Right atrium auricular region (tissue), 2 donors: Measurements from ENCODE around the gene TBC1D8B. TPM values are rescaled to one million over a fixed set of nuclear protein-coding genes. Genes with fewer than 3 reads are reported as not detected.
A peak's percentile ranks its signal among the peaks of the same experiment; 100 is the strongest.
"Not testable (repeated sequence)": the region's sequence is repeated elsewhere in the genome, so short reads cannot be mapped to it uniquely, and the experiment has no call there.

Experiments
- DNase-seq: peaks from one replicate; pipeline ENCODE4 v3.0.0-alpha.2; 2019; ENCODE audit warnings: low spot score
- H3K27ac ChIP-seq, 2 donors: fragments of 200-600 bp; sonication (generic); 1 replicate in 1 of 2; 2 replicates in 1 of 2; pipeline ENCODE4 v1.5.1; 2016 to 2019
- H3K27me3 ChIP-seq, 2 donors: fragments of 200-600 bp; sonication (generic); one replicate each; pipeline versions ENCODE4 v1.5.1 to v1.6.0; 2017 to 2019
- H3K36me3 ChIP-seq: fragments of 200-600 bp; sonication (generic); one replicate; pipeline ENCODE4 v1.5.1; 2016
- H3K4me1 ChIP-seq, 2 donors: fragments of 200-600 bp; sonication (generic); one replicate each; pipeline versions ENCODE4 v1.5.1 to v1.6.0; 2017 to 2019
- H3K4me3 ChIP-seq, 2 donors: fragments of 200-600 bp; sonication (generic); 1 replicate in 1 of 2; 2 replicates in 1 of 2; pipeline ENCODE4 v1.5.1; 2017 to 2019; ENCODE audit warnings: mild to moderate bottlenecking in 1 of 2, moderate library complexity in 1 of 2
- H3K9me3 ChIP-seq, 2 donors: fragments of 200-600 bp; sonication (generic); one replicate each; pipeline ENCODE4 v1.5.1; 2019
- CTCF ChIP-seq, 2 donors: fragments of 200-600 bp; sonication (generic); IDR thresholded peaks; one replicate each; pipeline ENCODE4 v1.5.1; 2019; ENCODE audit warnings: antibody characterized with exemption in 2 of 2
- total RNA-seq, 2 donors: library from RNA; depleted of rRNA; stranded (reverse); fragments of >200 nt; gene quantifications; one replicate each; pipeline ENCODE4 v1.1.0, GENCODE V29; 2016

Gene TBC1D8B
- total RNA-seq, 2 donors from 2014 or later: 3.6 to 4.6 TPM

- Histone ChIP-seq H3K4me3 (no peak overlapping the region), H3K27me3 (no peaks in the 10 kb centered on the region), H3K4me1 (no peaks in the 10 kb centered on the region), H3K9me3 (peaks cover 0 to 11% of the 10 kb centered on the region in 2 donors), H3K36me3 (no peaks in the 10 kb centered on the region), H3K27ac (no peak overlapping the region)
- no peak for TF ChIP-seq CTCF (IDR thresholded peaks at IDR 0.05)
- DNase-seq: no peak
Observed at GRCh38 chrX:106863697-106864096, 61.2 kb downstream of the TBC1D8B start.

- H3K9me3 ChIP-seq, H3K36me3 ChIP-seq, H3K27me3 ChIP-seq, DNase-seq, H3K27ac ChIP-seq, H3K4me1 ChIP-seq, H3K4me3 ChIP-seq: not testable (repeated sequence)
Observed at GRCh38 chrX:106872796-106873195, 70.3 kb downstream of the TBC1D8B start.

- TF ChIP-seq CTCF (IDR thresholded peaks at IDR 0.05): peak; percentile 36 to 66
- H3K9me3 ChIP-seq: no peaks in the 10 kb centered on the region
- no peak overlapping the region for H3K27ac ChIP-seq
- no peak for DNase-seq
- H3K27me3 ChIP-seq: no peaks in the 10 kb centered on the region
- H3K4me1 ChIP-seq: no peaks in the 10 kb centered on the region
- H3K36me3 ChIP-seq: no peaks in the 10 kb centered on the region
- H3K4me3 ChIP-seq: no peak overlapping the region
Observed at GRCh38 chrX:106874075-106874474, 71.6 kb downstream of the TBC1D8B start.

GRCh38 chrX:106875151-106875550, 72.7 kb downstream of the TBC1D8B start:
- no peak overlapping the region for H3K27ac ChIP-seq
- DNase-seq: no peak
- no peak for TF ChIP-seq CTCF (IDR thresholded peaks at IDR 0.05)
- H3K36me3 ChIP-seq: no peaks in the 10 kb centered on the region
- no peaks in the 10 kb centered on the region for H3K9me3 ChIP-seq
- H3K4me3 ChIP-seq: no peak overlapping the region
- H3K4me1 ChIP-seq: no peaks in the 10 kb centered on the region
- H3K27me3 ChIP-seq: no peaks in the 10 kb centered on the region

- peaks cover 0 to 6% of the 10 kb centered on the region in 2 donors for H3K27me3 ChIP-seq
Observed at GRCh38 chrX:106889468-106889867, 87.0 kb downstream of the TBC1D8B start.

GRCh38 chrX:106891762-106892460, 89.4 kb downstream of the TBC1D8B start:
- H3K27ac ChIP-seq: no peak overlapping the region
- no peak overlapping the region for H3K4me3 ChIP-seq
- H3K4me1 ChIP-seq: peaks cover 0 to 3% of the 10 kb centered on the region in 2 donors
- DNase-seq: no peak
- no peak for TF ChIP-seq CTCF (IDR thresholded peaks at IDR 0.05)
- peaks cover 0 to 6% of the 10 kb centered on the region in 2 donors for H3K27me3 ChIP-seq
- no peaks in the 10 kb centered on the region for H3K36me3 ChIP-seq
- H3K9me3 ChIP-seq: peaks cover 0 to 3% of the 10 kb centered on the region in 2 donors

More at GRCh38 chrX:106889468-106889867, 87.0 kb downstream of the TBC1D8B start:
- no peaks in the 10 kb centered on the region for H3K36me3 ChIP-seq
- no peak for TF ChIP-seq CTCF (IDR thresholded peaks at IDR 0.05)
- peaks cover 0 to 3% of the 10 kb centered on the region in 2 donors for H3K9me3 ChIP-seq
- H3K27ac ChIP-seq: no peak overlapping the region
- H3K4me1 ChIP-seq: no peaks in the 10 kb centered on the region
- H3K4me3 ChIP-seq: no peak overlapping the region
- no peak for DNase-seq
